HCT116 (cell line): Measurements from ENCODE around the gene FOXL2. TPM values are rescaled to one million over a fixed set of nuclear protein-coding genes. Genes with fewer than 3 reads are reported as not detected.

Experiments
- ATAC-seq: fragments of 200-7000 bp; cut with Tn5 transposase; 2 replicates; pipeline ENCODE4 v1.9.1; 2020; ENCODE audit warnings: mild to moderate bottlenecking, moderate library complexity
- BruUV-seq: library from RNA; stranded (reverse); fragments of 400-500 nt; replicated peaks from 2 replicates; lab custom pipeline; 2021; lab: Mats Ljungman, UMichigan
- CTCF ChIA-PET: fragments of 300-600 bp; sonication (Branson Sonifier 250); formaldehyde crosslinking; loops from one replicate; lab custom pipeline; 2021; ENCODE audit warnings: antibody characterized with exemption; lab: Charles Lee
- POLR2A ChIA-PET: fragments of 300-600, 350-600 bp; sonication (Branson Sonifier 250); formaldehyde crosslinking; loops from one replicate; lab custom pipeline; 2021; ENCODE audit warnings: antibody characterized with exemption; lab: Charles Lee
- RAD21 ChIA-PET, 2 experiments: fragments of 300-600 bp; sonication (Branson Sonifier 250); formaldehyde crosslinking; loops; one replicate each; lab custom pipeline; 2023; ENCODE audit warnings: low total read pairs in 2 of 2; ENCODE audit not compliant: uncharacterized antibody in 2 of 2, unreplicated experiment in 2 of 2, low non-redundant PET in 1 of 2; lab: Charles Lee
- DNase-seq: peaks from one replicate; pipeline ENCODE4 v3.0.0-alpha.2; 2010; ENCODE audit warnings: low read depth, low spot score
- H2AFZ ChIP-seq: fragments of 200-600 bp; shearing (Covaris generic), sonication (generic); 2 replicates; pipeline ENCODE4 v1.6.1; 2017; ENCODE audit warnings: low read depth, mixed run types, mixed read lengths, antibody characterized with exemption, low read length; ENCODE audit not compliant: poor library complexity, severe bottlenecking
- H3K27ac ChIP-seq: 2 replicates; pipeline ENCODE4 v1.5.1; 2012; ENCODE audit warnings: low read depth, low read length
- H3K27me3 ChIP-seq: fragments of 200-600 bp; sonication (generic); 2 replicates; pipeline ENCODE4 v1.6.1; 2016; ENCODE audit warnings: mixed run types, low read length, mixed read lengths; ENCODE audit not compliant: insufficient read depth
- H3K36me3 ChIP-seq, 2 experiments: fragments of 200-500 bp in 1 of 2; fragments of 200-600 bp in 1 of 2; sonication (Bioruptor generic) in 1 of 2; sonication (generic) in 1 of 2; 2 replicates each; pipeline versions ENCODE4 v1.5.1 to v1.6.1; 2014 to 2016; ENCODE audit warnings: low read length in 2 of 2, inconsistent platforms in 1 of 2, mixed read lengths in 1 of 2, mixed run types in 1 of 2; ENCODE audit not compliant: insufficient read depth in 2 of 2, control insufficient read depth in 1 of 2
- H3K4me1 ChIP-seq, 2 experiments: fragments of 200-600 bp in 1 of 2; sonication (generic) in 1 of 2; 2 replicates each; pipeline versions ENCODE4 v1.5.1 to v1.6.1; 2012 to 2017; ENCODE audit warnings: low read length in 2 of 2, inconsistent platforms in 1 of 2, mild to moderate bottlenecking in 1 of 2, mixed read lengths in 1 of 2, mixed run types in 1 of 2, moderate library complexity in 1 of 2; ENCODE audit not compliant: insufficient read depth in 2 of 2, control insufficient read depth in 1 of 2
- H3K4me2 ChIP-seq: fragments of 200-600 bp; sonication (generic); 2 replicates; pipeline ENCODE4 v1.6.1; 2017; ENCODE audit warnings: mixed run types, low read length, mixed read lengths
- H3K4me3 ChIP-seq, 2 experiments: fragments of 200-600 bp in 1 of 2; sonication (generic) in 1 of 2; replicated peaks in 1 of 2; 2 replicates each; pipeline ENCODE4 v1.5.1; 2011 to 2016; ENCODE audit warnings: low read length in 2 of 2, control low read depth in 1 of 2, low read depth in 1 of 2, mild to moderate bottlenecking in 1 of 2, mixed read lengths in 1 of 2, mixed run types in 1 of 2
- H3K79me2 ChIP-seq: fragments of 200-600 bp; sonication (generic); 2 replicates; pipeline ENCODE4 v1.6.1; 2017; ENCODE audit warnings: mild to moderate bottlenecking, mixed run types, low read length, moderate library complexity, mixed read lengths; ENCODE audit not compliant: insufficient read depth
- H3K9ac ChIP-seq: fragments of 200-600 bp; sonication (generic); 2 replicates; pipeline ENCODE4 v1.6.1; 2016; ENCODE audit warnings: low read length, mixed read lengths
- H3K9me2 ChIP-seq: fragments of 200-600 bp; sonication (generic), shearing (Covaris generic); 2 replicates; pipeline ENCODE4 v1.6.1; 2017; ENCODE audit warnings: mixed run types, mild to moderate bottlenecking, moderate library complexity; ENCODE audit not compliant: insufficient read depth
- H3K9me3 ChIP-seq, 2 experiments: fragments of 200-500 bp in 1 of 2; fragments of 200-600 bp in 1 of 2; sonication (Bioruptor generic) in 1 of 2; sonication (generic) in 1 of 2; 2 replicates each; pipeline ENCODE4 v1.6.1; 2014 to 2017; ENCODE audit warnings: low read length in 2 of 2, mixed read lengths in 2 of 2, inconsistent platforms in 1 of 2, low read depth in 1 of 2, mild to moderate bottlenecking in 1 of 2, mixed run types in 1 of 2, moderate library complexity in 1 of 2; ENCODE audit not compliant: control insufficient read depth in 1 of 2, insufficient read depth in 1 of 2
- H4K20me1 ChIP-seq: fragments of 200-600 bp; sonication (generic), shearing (Covaris generic); 2 replicates; pipeline ENCODE4 v1.6.1; 2017; ENCODE audit warnings: mixed run types, mild to moderate bottlenecking, moderate library complexity; ENCODE audit not compliant: insufficient read depth
- CBX3 ChIP-seq: IDR thresholded peaks from 2 replicates; pipeline ENCODE4 v1.6.1; 2012; ENCODE audit warnings: low read depth
- EGR1 ChIP-seq: IDR thresholded peaks from 2 replicates; pipeline ENCODE4 v1.6.1; 2012; ENCODE audit warnings: low read depth
- JUND ChIP-seq: IDR thresholded peaks from 2 replicates; pipeline ENCODE4 v1.6.1; 2012
- POLR2A ChIP-seq: IDR thresholded peaks from 2 replicates; pipeline ENCODE4 v1.7.0; 2011; ENCODE audit warnings: borderline replicate concordance; ENCODE audit not compliant: insufficient read depth, insufficient read length; ENCODE audit errors: extremely low read depth
- TCF7L2 ChIP-seq: IDR thresholded peaks from 2 replicates; pipeline ENCODE4 v1.7.0; 2011; ENCODE audit warnings: borderline replicate concordance, inconsistent platforms; ENCODE audit not compliant: insufficient read depth, insufficient read length; ENCODE audit errors: extremely low read depth
- ZFX ChIP-seq: fragments of 450-650 bp; IDR thresholded peaks from 2 replicates; pipeline ENCODE4 v1.6.1; 2017
- ZNF274 ChIP-seq: fragments of 200-500 bp; sonication (Bioruptor generic); IDR thresholded peaks from 2 replicates; pipeline ENCODE4 v1.6.1; 2014; ENCODE audit warnings: mild to moderate bottlenecking, low read depth, low read length, inconsistent platforms
- intact Hi-C: fragments of 100-400 bp; cut with micrococcal nuclease; formaldehyde crosslinking; loops from 2 replicates; pipeline ENCODE4 v1.10.0; 2022
- total RNA-seq: library from RNA; stranded (reverse); gene quantifications from one replicate; pipeline ENCODE4 v1.2.1, GENCODE V29; 2021; ENCODE audit not compliant: unreplicated experiment
- TF ChIP-seq, protein P1 (sequence below): IDR thresholded peaks from 2 replicates; pipeline ENCODE4 v1.6.1; 2012; ENCODE audit warnings: low read depth

FOXL2 gene
- total RNA-seq, 1 experiment from 2014 or later: not detected

DNA sequence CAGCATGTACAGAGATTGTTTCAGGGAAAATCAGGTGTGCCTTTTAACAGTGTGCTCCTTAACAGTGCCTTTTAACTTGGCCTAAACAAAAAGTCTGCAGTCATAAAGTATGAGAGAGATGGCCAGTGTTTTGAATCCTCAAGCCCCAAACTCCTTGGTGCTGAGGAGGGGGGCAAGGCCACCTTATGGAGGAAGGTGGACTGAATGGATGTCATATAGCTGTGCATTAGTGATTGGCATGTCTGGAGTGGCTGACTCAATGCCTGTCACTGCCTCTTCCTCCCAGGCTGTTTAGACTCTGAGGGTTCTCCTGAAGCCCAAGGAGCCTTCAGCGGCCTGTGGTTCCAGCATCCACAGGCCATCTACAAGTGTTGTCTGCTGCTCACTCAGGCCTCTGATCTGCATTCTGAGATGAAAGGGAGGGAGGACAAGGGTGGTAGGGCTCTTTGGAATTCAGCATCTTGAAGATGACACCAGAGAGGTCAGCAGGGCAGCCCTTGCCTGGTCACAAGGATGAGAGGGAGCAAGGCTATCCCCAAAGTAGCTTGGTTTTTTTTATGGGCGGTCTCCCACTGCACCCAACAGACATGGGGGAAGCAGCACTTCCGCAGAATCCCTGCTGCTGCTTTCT, 1.5 kb upstream of the FOXL2 start:
- Histone ChIP-seq H3K27me3 (no peaks in the 10 kb centered on the region), H3K9me3 (no peaks in the 10 kb centered on the region), H3K4me1 (no peaks in the 10 kb centered on the region), H3K4me3 (no peak overlapping the region), H2AFZ (no peak overlapping the region), H3K9ac (no peak overlapping the region), H3K27ac (no peak overlapping the region), H3K79me2 (no peaks in the 10 kb centered on the region), H4K20me1 (no peaks in the 10 kb centered on the region), H3K9me2 (no peaks in the 10 kb centered on the region), H3K36me3 (no peaks in the 10 kb centered on the region), H3K4me2 (no peak overlapping the region)
- POLR2A ChIA-PET: no interaction called here
- RAD21 ChIA-PET: no interaction called here
- no TSS peak for BruUV-seq
- TF ChIP-seq TCF7L2 (no peak), CBX3 (no peak), EGR1 (no peak), ZNF274 (no peak), POLR2A (no peak), JUND (no peak), ZFX (no peak)
- TF ChIP-seq, protein P1, sequence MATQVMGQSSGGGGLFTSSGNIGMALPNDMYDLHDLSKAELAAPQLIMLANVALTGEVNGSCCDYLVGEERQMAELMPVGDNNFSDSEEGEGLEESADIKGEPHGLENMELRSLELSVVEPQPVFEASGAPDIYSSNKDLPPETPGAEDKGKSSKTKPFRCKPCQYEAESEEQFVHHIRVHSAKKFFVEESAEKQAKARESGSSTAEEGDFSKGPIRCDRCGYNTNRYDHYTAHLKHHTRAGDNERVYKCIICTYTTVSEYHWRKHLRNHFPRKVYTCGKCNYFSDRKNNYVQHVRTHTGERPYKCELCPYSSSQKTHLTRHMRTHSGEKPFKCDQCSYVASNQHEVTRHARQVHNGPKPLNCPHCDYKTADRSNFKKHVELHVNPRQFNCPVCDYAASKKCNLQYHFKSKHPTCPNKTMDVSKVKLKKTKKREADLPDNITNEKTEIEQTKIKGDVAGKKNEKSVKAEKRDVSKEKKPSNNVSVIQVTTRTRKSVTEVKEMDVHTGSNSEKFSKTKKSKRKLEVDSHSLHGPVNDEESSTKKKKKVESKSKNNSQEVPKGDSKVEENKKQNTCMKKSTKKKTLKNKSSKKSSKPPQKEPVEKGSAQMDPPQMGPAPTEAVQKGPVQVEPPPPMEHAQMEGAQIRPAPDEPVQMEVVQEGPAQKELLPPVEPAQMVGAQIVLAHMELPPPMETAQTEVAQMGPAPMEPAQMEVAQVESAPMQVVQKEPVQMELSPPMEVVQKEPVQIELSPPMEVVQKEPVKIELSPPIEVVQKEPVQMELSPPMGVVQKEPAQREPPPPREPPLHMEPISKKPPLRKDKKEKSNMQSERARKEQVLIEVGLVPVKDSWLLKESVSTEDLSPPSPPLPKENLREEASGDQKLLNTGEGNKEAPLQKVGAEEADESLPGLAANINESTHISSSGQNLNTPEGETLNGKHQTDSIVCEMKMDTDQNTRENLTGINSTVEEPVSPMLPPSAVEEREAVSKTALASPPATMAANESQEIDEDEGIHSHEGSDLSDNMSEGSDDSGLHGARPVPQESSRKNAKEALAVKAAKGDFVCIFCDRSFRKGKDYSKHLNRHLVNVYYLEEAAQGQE: no peak
- no peak for DNase-seq
- CTCF ChIA-PET: no interaction called here
- no peak for ATAC-seq
- intact Hi-C loops: no loop called here
